Keratinocyte (primary cell): ENCODE data around the gene OR2S2.

Experiments used
- EZH2 ChIP-seq: IDR thresholded peaks from one replicate; pipeline ENCODE4 v1.6.1; 2012; ENCODE audit warnings: inconsistent platforms, mild to moderate bottlenecking, low read length, moderate library complexity
- TF ChIP-seq, protein P1 (sequence below), 3 experiments: IDR thresholded peaks in 1 of 3; conservative IDR thresholded peaks in 1 of 3; optimal IDR thresholded peaks in 1 of 3; 2 replicates in 2 of 3; 3 replicates in 1 of 3; pipeline versions ENCODE3 to v1.5.1; 2011; ENCODE audit warnings: low read length in 3 of 3, mild to moderate bottlenecking in 3 of 3, moderate library complexity in 2 of 3, control low read depth in 1 of 3, inconsistent platforms in 1 of 3; ENCODE audit not compliant: insufficient read depth in 2 of 3; ENCODE audit errors: extremely low read depth in 1 of 3

DNA sequence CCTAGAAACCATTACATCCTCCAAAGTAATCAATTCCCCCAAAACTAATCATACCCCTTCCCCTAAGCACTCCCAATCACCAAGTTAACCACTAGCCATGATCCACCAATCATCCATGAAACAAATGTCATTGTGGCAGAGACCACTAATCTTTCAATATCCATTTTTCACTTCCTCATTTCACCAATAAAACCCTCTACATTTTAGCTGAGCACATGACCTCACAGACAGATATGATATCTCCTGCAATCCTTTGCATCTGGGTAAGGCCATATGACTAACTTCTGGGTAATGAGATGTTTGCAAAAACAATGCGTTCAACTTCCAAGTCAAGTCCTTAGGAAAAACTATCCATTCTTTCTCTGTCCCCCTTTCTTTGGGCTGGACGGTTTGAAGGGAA lies 20.7 kb downstream of the OR2S2 start:
- TF ChIP-seq, protein P1, sequence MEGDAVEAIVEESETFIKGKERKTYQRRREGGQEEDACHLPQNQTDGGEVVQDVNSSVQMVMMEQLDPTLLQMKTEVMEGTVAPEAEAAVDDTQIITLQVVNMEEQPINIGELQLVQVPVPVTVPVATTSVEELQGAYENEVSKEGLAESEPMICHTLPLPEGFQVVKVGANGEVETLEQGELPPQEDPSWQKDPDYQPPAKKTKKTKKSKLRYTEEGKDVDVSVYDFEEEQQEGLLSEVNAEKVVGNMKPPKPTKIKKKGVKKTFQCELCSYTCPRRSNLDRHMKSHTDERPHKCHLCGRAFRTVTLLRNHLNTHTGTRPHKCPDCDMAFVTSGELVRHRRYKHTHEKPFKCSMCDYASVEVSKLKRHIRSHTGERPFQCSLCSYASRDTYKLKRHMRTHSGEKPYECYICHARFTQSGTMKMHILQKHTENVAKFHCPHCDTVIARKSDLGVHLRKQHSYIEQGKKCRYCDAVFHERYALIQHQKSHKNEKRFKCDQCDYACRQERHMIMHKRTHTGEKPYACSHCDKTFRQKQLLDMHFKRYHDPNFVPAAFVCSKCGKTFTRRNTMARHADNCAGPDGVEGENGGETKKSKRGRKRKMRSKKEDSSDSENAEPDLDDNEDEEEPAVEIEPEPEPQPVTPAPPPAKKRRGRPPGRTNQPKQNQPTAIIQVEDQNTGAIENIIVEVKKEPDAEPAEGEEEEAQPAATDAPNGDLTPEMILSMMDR (optimal IDR thresholded peaks at IDR 0.05 in 1 of 3, IDR thresholded peaks at IDR 0.05 in 1 of 3, conservative IDR thresholded peaks at IDR 0.05 in 1 of 3; ENCODE audit: extremely low read depth in 1 of 3, insufficient read depth in 2 of 3, low read length in 3 of 3) = no peak
- TF ChIP-seq EZH2 = no peak
